ENCODE data around the gene MMS19. TPM values are rescaled to one million over a fixed set of nuclear protein-coding genes. Genes with fewer than 3 reads are reported as not detected.

MMS19 gene
- total RNA-seq, 1 donor from 2014 or later = 88.1 TPM

DNA sequence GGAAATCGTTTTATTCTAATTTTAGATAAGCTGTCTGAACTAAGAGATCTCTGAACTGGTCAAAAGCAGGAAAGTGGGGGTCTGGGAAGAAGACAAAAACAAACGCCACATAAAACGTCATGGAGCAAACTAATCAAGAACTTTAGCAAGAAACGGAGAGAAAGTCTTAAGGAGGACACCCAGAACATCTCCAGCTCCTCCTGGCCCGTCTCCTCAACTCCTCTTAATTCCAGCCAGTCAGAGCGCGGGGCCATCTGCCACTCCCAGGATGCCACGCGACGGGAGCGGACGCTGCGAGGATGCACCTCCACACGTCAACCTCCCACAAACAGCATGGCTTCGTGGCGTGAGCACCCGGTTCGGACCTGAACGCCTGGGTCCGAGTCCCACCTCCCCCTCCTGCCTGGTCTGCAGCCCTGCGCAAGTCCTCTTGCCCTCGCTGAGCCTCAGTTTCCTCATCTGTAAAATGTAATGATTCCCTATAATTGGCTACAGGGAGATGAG lies 598 bp downstream of the MMS19 start:
- peak; percentile 36 to 65 for DNase-seq (ENCODE audit: low spot score in 2 of 2, unreplicated experiment in 2 of 2)
- Mint-ChIP-seq H3K27ac (peak overlapping the region; percentile 91), H3K36me3 (peaks cover 2% of the 10 kb centered on the region), H3K4me3 (peak overlapping the region; percentile 97), H3K9me3 (no peaks in the 10 kb centered on the region), H3K27me3 (ENCODE audit: low read depth) (peaks cover 24% of the 10 kb centered on the region), H3K4me1 (peaks cover 57% of the 10 kb centered on the region)
- TF ChIP-seq CTCF (IDR thresholded peaks at IDR 0.05; ENCODE audit: unreplicated experiment) = no peak

GRCh38 chr10:97494863-97495506 lies 3.2 kb downstream of the MMS19 start:
- peaks cover 35% of the 10 kb centered on the region for H3K4me1 Mint-ChIP-seq
- peaks cover 2% of the 10 kb centered on the region for H3K36me3 Mint-ChIP-seq
- TF ChIP-seq CTCF (IDR thresholded peaks at IDR 0.05; ENCODE audit: unreplicated experiment) = no peak
- no peak for DNase-seq (ENCODE audit: low spot score in 2 of 2, unreplicated experiment in 2 of 2)
- no peak overlapping the region for H3K4me3 Mint-ChIP-seq
- H3K9me3 Mint-ChIP-seq = no peaks in the 10 kb centered on the region
- H3K27me3 Mint-ChIP-seq (ENCODE audit: low read depth) = peaks cover 5% of the 10 kb centered on the region
- H3K27ac Mint-ChIP-seq = peak overlapping the region; percentile 83

DNA sequence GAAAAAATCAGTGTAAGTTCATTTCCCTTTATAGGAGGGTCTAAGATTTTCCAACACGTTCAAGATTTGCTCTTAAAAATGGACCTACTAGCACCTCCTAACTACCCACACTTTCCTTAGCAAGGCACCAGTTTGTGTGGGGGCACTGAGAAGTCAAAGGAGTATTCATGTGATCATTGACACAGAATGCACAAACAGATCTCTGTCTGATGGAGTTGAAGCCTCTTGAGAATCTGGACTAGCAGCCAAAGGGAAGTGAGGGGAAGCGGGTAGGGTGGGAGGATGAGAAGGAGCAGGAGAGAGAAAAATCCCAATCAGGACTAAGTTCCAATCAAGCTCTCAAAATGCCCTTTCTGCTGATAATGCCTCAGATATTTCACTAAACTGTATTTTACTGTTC lies 4.1 kb downstream of the MMS19 start:
- TF ChIP-seq CTCF (IDR thresholded peaks at IDR 0.05; ENCODE audit: unreplicated experiment) = no peak
- DNase-seq (ENCODE audit: low spot score in 2 of 2, unreplicated experiment in 2 of 2) = no peak
- H3K27me3 Mint-ChIP-seq (ENCODE audit: low read depth) = no peaks in the 10 kb centered on the region
- H3K36me3 Mint-ChIP-seq = peaks cover 2% of the 10 kb centered on the region
- H3K9me3 Mint-ChIP-seq = no peaks in the 10 kb centered on the region
- H3K4me3 Mint-ChIP-seq = no peak overlapping the region
- H3K4me1 Mint-ChIP-seq = peaks cover 31% of the 10 kb centered on the region
- H3K27ac Mint-ChIP-seq = peak overlapping the region; percentile 83

DNA sequence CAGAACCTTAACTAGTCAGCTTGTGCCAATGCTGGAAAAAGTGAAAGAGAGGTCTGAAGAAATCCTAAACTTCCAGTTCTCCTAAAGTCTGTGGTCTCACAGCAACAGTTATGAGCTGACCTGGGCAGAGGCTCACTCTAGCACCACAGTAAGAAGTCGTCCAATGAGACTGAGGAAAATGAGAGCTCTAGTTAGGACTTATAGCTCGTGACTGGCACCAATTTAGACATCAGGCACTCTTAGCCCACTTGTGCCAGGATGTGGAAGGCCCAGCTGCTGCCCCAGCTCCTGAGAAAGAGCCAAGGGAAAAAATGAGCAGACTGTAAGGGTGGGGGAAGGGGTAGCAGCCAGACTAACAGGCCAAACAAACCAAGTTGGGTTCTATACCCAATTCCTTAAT lies 7.6 kb downstream of the MMS19 start:
- no peak for DNase-seq (ENCODE audit: low spot score in 2 of 2, unreplicated experiment in 2 of 2)
- Mint-ChIP-seq H3K4me1 (peaks cover 15% of the 10 kb centered on the region), H3K27me3 (ENCODE audit: low read depth) (no peaks in the 10 kb centered on the region), H3K4me3 (no peak overlapping the region), H3K27ac (no peak overlapping the region), H3K9me3 (no peaks in the 10 kb centered on the region), H3K36me3 (peaks cover 6% of the 10 kb centered on the region)
- no peak for TF ChIP-seq CTCF (IDR thresholded peaks at IDR 0.05; ENCODE audit: unreplicated experiment)

DNA sequence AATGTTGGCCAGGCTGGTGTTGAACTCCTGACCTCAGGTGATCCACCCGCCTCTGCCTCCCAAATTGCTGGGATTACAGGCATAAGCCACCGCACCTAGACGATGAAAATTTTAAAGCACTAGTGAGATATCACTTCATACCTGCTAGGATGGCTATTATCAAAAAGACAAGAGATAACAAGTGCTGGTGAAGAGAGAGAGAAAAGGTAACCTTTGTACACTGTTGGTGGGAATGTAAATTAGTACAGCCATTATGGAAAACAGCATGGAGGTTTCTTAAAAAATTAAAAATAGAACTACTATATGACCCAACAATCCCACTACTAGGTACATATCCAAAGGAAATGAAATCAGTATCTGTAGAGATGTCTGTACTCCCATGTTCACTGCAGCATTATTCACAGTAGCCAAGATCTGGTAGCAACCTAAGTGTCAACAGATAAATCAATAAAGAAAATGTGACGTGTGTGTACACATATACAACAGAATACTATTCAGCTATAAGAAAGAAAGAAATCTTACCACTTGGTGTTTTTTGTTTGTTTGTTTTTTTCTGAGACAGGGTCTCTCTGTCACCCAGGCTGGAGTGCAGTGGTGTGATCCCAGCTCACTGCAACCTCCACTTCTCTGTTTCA lies 12.5 kb downstream of the MMS19 start:
- Mint-ChIP-seq H3K4me1 (no peaks in the 10 kb centered on the region), H3K27ac (no peak overlapping the region), H3K9me3 (no peaks in the 10 kb centered on the region), H3K4me3 (no peak overlapping the region), H3K36me3 (peaks cover 7% of the 10 kb centered on the region), H3K27me3 (ENCODE audit: low read depth) (no peaks in the 10 kb centered on the region)
- no peak for TF ChIP-seq CTCF (IDR thresholded peaks at IDR 0.05; ENCODE audit: unreplicated experiment)
- DNase-seq (ENCODE audit: low spot score in 2 of 2, unreplicated experiment in 2 of 2) = no peak

All from mesothelial cell of epicardium (in vitro differentiated cells).